ENCODE results near the gene TRIM62.

The TRIM62 gene

DNA sequence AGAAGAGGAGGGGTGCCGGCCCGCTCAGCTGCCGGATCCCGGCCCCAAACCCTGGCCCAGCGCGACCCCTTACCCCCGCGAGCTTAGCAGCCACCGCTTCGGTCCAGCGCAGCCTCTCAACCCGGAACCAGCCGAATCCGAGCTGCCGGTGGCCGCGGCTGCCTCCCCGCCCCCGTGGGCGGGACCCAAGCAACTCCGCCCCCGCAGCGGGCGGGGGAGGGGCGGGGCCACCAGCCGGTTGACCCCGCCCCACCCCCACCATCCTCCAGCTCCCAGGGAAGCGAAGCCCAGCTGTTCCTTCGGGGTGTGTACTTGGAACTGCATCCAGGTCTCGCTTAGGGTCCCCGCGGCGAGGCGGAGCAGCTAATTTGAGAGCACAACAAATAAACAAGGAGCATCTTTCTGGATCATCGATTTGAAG is at the start of gene TRIM62:
TRIM62 (minus strand) TSS at position 123 of the 421 bp plus-strand sequence. CDS start 611 bp downstream, outside the sequence.
- DNase-seq (ENCODE audit: low read depth in 2 of 2), result peak; percentile 76 to 77

DNA sequence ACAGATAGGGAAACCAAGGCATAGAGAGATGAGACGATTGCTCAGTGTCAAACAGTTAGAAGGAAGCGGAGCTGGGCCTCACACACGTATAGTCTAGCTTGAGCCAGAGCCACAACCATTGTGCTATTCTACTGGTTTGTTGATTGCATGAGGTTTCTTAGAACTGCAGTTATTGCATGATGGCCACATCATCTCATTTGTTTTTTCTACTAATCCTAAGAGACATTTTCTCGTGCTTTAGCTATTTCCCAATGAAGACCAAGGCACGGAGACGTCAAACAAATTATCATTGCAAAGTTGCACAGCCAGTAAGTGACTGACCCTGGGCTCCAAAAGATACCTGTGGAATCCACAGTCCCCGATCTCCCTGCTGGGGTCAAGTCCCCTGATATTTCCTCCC is 49.3 kb upstream of the TRIM62 start:
- DNase-seq (ENCODE audit: low read depth in 2 of 2), result no peak

DNA sequence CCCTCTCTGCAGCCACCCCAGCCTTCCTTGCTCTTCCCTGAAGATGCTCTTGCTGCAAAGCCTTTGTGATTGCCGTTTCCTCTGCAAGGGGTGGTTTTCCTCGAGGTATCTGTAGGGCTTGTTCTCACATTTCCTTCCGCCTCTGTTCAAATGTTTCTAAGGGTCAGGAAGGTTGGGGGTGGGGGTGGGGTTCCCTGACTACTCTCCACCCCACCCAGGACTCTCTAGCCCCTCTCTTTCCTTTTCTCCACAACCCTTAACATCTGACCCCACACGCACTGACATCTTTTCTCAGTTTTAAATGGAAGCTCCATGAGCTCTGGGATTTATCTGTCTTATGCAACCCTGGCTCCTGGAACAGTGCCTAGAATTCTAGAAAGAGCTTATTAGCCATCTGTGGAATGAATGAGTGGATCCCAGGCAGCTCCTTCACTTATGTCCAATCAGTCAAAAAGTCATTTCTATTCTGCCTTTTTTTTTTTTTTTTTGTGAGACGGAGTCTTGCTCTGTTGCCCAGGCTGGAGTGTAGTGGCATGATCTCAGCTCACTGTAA is 47.2 kb upstream of the TRIM62 start:
- DNase-seq (ENCODE audit: low read depth in 2 of 2), result no peak

DNA sequence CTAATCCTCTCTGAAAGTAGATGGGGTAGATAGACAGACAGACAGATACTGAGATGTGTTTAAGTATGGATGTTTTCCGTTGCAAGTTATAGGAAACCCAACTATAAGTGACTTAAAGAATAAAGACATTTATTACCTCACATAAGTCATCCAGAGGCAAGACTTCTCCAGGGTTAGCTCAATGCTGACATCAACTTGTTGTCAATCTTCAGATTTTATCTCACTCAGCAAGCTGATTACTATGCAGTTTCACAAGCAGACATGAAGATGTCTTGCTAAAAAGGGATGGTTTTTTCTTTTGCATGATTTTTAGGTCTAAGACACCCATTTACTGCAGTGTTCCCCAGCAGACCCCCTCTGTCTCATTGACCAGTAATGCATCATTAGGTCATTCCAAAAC is 43.7 kb upstream of the TRIM62 start:
- DNase-seq (ENCODE audit: low read depth in 2 of 2), result no peak

DNA sequence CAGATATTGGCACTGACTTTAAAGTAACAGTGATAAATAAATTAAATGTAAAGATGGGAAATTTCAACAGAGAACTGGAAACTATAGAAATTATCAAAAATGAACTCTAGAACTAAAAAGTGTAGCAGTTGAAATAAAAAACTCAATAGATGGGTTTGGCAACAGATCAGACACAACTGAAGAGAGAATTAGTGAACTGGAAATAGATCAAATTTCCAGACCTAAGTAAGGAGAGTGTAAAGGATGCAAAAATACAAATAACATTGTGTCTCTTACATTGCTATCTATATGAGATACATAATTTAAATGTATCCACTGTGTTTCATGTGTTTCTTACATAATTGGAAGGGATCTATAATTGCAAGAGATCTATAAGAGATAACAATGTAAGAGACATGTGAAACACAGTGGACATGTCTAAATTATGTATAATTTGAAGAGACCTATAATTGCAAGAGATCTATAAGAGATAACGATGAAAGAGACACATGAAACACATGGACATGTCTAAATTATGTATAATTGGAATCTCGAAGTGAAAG is 42.4 kb upstream of the TRIM62 start:
- DNase-seq (ENCODE audit: low read depth in 2 of 2), result no peak

DNA sequence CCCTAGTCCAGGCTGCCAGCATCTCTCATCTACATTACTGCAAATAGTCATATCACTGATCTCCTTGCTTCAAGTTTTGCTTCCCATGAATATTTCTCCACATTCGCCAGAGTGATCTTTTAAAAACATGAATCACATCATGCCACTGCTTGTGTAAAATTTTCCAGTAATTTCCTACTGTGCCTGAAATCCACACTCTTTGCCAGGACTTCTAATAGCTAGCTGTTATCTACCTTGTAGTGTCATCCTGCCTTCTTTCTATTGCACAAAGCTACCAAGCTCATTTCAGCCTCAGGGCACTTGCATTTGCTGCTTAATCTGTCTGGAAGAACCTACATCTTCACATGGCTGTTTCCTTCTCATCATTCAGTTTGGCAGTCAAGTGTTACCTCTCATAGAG is 40.5 kb upstream of the TRIM62 start:
- no peak for DNase-seq (ENCODE audit: low read depth in 2 of 2)

DNA sequence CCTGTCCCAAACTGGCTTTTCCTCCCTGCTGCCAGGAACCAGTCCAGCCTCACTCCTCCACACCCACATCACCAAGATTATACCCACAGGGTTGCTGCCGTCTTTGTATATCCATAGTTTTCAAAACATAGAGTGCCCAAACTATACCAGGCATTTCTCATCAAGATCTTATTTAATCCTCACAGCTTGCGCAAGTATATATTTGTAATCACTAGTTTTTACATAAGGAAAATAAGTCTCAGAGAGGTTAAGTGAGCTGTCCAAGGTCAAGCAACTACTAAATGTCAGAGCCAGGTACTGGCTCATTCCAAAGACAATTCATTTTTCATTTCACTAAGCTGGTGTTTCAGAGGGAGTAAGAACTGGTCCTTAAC is 39.5 kb upstream of the TRIM62 start:
- no peak for DNase-seq (ENCODE audit: low read depth in 2 of 2)

DNA sequence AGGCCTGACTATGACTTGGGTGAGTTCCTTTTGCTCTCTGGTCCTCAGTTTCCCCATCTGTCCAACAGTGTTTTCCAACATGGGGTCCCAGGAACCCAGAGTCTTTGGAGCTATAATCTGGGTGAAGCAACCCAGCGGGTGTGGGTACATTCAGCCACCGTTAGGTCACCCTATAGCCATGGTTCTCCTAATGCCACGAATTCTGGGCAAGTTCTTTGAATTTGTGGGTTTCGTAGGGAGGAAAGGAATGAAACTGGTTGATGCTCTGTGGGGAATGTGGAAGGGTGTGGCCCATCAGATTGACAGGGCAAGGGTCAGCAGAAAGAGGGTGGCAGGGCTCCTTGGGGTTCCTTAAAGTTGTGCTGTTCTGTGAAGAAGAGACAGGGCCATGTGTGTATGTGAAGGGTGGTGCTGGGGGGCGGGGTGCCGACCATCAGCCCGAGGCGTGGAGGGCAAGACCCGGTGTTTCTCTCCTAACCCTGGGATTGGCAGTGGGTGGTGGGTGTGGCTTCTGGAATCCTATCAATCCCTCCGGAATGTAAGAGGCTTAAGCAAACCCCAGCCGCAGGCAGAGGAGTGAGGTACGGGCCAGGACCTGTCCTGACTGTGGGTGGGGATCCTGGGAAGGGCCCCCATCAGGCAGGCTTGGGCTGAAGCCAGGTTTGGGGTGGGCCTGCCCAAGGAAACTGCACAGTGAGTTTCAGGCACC is 39.0 kb upstream of the TRIM62 start:
- no peak for DNase-seq (ENCODE audit: low read depth in 2 of 2)

DNA sequence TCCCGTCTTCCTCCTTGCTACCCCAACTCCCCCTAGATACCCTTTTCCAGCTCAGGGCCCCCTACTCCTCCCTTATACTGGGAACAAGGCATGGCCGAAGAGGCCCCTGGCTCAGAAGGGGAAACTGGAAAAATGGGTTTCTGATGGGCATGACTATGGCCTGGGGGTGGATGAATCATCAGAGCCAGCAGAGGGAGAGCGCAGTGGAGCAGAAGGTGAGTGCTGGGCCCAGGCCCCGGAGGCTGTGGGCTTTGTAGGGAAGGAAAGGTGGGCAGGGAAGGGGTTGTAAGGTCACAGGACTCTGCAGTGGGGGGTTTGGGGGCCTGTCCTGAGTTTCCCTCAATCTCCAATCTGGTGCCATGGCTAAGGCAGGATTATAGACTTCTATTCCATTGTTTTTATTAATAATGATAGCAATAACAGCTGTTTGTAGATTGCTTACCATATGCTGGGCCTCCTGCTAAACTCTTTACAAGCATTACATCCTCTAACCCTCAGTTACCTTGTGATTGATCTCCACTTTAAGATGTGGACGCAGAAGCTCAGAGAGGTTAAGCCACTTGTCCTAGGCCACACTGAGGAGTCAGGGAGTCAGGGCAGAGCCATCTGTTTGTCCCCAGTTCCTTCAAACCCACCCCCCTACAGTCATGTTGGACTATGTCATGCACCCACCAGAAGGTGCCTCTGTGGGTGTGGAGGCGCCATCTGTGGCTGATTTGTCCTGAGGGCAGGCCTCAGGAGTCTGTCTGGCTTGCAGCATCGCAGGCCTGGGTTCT is 38.2 kb upstream of the TRIM62 start:
- DNase-seq (ENCODE audit: low read depth in 2 of 2), result no peak

DNA sequence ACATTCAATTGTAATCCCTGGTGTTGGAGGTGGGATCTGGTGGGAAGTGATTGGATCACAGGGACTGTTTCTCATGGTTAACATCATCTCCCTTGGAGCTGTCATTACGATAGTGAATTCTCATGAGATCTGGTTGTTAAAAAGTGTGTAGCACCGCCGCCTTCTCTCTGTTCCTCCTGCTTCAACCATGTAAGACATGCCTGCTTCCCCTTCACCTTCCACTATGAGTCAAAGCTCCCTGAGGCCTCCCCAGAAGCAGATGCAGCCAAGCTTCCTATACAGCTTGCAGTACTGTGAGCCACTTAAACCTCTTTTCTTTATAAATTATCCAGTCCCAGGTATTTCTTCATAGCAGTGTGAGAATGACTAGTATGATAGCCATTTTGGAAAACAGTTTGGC is 30.1 kb upstream of the TRIM62 start:
- DNase-seq (ENCODE audit: low read depth in 2 of 2), result no peak

DNA sequence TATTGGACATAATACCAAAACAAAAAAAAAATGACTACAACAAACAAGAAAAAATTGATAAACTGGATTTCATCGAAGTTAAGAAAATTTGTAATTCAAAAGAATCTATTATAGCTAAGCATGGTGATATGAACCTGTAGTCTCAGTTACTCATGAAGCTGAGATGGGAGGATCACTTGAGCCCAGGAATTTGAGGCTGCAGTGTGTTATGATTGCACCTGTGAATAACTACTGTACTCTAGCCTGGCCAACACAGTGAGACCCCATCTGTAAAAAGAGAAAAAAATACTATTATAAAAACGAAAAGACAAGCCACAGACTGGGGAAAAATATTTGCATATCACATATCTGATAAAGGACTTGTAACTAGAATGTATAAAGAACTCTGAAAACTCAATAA is 24.5 kb upstream of the TRIM62 start:
- no peak for DNase-seq (ENCODE audit: low read depth in 2 of 2)

DNA sequence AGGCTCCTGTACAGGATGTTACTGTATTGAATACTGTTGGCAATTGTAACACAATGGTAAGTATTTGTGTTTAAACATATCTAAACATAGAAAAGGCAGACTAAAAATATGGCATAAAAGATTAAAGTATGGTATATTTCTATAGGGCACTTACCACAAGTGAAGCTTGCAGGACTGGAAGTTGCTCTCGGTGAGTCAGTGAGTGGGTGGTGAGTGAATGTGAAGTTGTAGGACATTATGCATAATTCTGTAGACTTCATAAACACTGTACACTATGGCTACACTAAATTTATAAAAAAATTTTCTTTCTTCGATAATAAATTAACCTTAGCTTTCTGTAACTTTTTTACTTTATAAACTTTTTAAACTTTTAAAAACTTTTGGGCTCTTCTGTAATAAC is 13.7 kb upstream of the TRIM62 start:
- DNase-seq (ENCODE audit: low read depth in 2 of 2), result no peak

DNA sequence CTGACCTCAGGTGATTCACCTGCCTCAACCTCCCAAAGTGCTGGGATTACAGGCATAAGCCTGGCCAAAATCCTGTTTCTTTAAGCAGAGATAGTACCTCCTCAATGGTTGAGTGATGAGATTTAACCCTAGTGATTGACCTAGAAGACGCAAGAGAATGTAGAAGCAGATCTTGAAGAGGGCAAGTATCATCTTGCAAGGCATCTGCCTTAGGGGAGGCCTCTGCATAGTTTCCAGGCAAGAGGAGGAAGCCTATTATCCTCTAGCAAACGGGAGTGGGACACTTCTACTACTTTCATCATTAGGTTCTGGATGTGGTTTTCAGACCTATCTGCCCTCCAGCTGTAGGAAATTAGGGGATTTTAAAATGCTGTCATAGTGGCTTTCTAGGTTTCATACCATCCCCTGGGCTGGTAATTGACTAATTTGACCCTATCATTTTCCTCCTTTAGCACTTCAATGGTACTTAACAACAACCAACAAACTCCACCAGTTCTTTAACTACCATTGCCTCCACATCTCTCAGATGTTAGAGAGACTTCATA is 10.0 kb upstream of the TRIM62 start:
- DNase-seq (ENCODE audit: low read depth in 2 of 2), result no peak

DNA sequence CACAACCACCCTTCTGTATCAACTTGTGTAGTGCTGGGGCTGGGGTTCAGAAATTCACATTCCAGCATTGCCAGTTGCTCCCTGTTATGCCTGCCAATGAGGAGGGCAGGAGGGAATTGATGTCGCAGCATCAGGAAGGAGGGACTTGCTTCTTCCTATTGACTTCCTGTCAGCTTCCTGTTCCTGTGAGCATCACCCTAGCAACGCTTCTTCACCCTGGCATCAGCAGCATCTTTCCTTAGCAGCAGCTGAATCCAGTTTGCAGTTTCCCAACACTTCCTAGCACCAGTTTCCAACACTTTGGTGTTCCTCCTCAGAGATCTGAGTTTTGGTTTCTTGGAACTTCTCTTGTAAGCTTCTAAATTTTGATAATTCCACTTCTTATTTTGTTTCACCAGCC is 8.9 kb upstream of the TRIM62 start:
- DNase-seq (ENCODE audit: low read depth in 2 of 2), result no peak

DNA sequence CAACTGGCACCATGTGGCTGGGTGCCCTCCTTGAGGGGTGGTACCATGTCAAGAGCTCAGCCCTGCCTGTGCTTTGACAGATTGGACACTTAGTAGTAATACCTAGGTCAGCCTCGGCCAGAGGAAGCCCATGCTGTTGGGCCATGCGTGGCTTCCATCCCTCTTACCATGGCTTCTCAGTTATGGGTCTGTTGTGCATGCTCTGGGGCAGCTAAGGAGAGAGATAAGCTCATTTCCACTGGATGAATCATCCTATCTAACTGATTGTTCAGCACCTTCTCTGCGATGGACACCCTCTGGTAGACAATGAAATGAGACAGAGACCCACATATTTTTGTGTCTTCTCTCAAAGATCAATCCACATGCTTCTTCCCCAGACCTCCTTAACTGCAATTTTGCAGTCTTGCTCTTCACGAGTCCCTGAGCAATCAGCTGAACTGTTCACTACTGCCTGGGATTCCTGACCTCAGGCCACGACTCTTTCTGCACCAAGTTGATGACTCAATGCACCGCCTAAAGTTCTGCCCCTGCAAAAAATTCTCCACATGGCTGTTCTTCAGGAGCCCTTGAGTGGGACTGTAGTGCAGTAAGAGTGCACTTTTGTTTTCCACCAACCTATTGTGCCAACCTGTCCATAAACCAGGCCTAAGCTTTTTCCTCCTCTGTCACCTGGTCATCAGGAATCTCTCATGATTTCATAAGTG is 6.9 kb upstream of the TRIM62 start:
- DNase-seq (ENCODE audit: low read depth in 2 of 2), result no peak

DNA sequence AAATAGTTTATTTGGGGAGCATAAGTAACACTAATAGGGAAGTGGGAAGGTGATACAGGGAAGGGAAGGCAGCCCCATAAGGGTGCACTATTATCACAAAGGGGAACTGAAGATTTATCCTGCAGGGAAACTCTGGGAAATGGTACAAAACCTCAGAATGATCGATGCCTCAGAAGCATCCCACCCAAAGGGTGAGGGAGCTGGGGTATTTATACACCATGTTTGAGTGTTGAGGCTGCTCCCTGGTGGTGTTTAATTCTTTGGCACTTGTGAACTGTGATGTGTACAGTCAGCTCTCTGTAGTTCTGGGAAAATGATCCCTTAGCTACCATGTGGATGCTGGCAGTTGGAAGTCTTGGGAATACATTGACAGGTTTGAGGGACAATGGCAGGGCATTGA is 5.1 kb upstream of the TRIM62 start:
- DNase-seq (ENCODE audit: low read depth in 2 of 2), result no peak

DNA sequence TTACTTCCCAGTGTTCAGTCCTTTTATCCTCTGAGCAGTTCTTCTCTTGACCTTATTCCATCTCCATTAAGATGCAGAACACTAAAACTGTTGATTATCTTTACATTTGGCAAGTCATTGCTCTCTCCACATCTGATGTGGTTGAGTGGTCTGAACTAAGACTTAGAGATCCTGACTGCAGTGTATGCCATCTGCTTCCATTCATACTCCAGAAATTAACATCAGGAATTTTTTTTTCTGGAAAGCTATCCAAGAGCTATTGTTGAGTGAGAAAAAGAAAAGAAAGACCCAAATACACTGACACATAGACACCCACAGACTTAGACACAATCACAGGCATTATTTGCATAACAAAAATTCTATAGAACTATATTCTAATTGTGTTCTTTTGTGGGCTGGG is 3.7 kb upstream of the TRIM62 start:
- no peak for DNase-seq (ENCODE audit: low read depth in 2 of 2)

DNA sequence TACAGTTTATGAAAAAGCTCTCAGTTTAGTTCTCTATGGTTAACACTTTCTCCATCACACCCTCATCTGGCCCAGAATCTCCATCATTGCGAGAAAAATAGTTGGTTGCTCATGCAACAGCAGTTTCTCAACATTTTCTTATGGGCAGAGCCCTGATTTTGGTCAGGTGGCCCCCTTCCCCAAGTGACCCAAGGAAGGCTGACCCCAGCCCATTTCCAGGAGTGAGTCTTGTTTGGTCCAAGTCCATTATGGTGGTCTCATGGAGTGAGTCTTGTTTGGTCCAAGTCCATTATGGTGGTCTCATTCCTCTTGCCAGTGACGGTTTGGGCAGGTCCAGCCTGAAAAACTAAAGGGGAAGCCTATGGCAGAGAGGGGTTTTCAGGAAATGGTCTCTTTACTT is 1.5 kb upstream of the TRIM62 start:
- DNase-seq (ENCODE audit: low read depth in 2 of 2), result no peak

DNA sequence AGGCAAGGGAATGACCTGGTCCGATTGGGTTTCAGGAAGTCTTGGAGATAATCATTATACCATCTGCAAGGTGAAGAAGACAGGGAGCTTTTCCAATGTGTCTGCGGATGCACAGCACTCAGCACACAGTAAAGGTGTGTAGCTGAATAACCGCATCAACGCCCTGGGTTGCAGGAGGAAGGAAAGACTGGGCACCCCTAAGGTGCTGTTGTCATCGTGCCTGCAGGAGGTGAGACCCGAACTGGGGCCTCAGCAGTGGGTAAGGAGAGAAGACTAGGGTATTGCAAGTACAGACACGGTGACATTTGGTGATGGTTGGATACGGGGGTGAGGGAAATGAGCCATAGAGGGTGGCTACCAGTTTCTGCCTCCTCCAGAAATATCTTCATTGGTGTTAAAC is 1.1 kb upstream of the TRIM62 start:
- DNase-seq (ENCODE audit: low read depth in 2 of 2), result no peak

DNA sequence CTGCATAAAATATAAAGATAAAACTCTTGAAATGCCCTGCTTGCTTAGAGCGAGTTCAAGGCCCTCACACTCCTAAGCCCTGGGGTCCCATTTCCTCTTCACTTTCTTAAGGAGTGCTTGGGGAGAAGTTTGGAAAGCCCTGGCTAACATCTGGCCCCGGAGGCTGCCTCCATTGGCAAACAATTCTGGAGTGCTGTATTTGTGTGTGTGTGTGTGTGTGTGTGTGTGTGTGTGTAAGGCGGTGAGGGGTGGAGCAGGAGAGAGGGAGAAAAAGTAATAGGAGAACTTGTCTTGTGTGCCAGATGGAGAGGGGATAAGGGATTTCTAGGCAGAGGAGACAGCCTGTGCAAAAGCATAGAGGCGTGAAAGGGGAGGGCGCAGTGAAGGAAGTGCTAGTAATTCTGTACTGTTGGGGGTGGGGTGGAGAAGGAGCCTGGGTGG is 578 bp upstream of the TRIM62 start:
- DNase-seq (ENCODE audit: low read depth in 2 of 2), result no peak

DNA sequence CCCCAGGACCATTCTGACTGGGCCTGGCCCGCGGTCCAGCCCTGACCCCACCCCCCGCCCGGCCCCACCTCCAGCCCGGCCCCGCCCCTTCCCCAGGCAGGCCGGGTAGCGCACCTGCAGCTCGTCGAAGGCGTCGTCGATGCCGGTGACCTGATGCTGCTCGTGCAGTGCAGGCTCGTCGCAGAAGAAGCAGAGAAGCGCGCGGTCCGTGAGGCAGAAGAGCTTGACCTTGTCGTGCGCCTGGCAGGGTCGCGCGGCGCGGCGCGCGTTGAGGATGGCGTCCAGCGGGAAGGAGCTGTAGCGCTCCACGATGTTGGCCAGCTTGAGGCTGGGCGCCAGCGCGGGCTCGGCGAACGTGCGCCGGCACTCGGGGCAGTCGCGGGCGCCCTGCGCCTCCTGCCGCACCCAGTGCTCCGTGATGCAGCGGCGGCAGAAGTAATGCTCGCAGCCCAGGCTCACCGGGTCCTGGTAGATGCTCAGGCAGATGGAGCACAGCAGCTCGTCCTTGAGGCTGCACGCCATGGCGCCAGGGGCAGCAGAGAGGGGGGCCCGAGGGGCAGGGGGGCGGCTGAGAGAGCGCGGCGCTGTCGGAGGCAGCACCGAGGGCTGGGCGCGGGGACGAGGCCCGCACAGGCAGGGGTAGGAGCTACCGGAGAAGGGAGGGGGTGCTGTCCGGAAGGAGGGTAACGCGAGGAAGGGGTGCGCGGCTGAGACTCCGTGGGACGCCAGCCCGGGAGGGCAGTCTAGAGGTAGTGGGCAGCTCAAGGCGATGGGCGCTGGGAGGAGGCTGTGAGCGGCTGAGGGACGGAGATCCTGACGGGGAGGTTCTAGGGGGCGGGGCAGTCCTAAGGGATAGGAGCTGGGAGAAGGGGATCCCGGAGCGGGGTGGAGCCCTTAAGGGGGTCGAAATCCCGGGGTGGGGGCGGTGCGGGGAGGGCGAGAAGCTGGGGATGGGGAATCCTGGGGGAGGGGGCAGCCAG is 642 bp downstream of the TRIM62 start:
- peak; percentile 22 to 60 for DNase-seq (ENCODE audit: low read depth in 2 of 2)
